Measurements from ENCODE around the gene HOMER2.
"Not testable (repeated sequence)": the region's sequence is repeated elsewhere in the genome, so short reads cannot be mapped to it uniquely, and the experiment has no call there.

DNA sequence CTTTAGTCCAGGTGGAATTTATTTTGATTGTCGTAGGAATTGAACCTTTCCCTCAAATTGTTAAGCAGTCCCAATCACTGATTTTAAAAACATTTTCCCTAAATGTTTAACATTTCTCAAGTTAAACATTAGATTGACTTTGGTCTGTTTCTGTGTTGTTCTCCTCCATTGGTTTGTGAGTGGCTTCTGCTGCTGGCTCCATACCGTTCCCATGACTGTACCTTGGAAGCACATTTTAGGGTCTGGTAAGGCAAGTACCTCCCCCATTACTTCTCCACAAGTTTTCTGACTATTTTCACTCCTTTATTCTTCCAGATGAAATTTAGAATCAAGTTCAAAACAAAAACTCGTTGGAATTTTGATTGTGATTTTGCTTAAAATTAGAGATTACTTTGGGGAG is 131.1 kb downstream of the HOMER2 start:
- TF ChIP-seq, protein P1, sequence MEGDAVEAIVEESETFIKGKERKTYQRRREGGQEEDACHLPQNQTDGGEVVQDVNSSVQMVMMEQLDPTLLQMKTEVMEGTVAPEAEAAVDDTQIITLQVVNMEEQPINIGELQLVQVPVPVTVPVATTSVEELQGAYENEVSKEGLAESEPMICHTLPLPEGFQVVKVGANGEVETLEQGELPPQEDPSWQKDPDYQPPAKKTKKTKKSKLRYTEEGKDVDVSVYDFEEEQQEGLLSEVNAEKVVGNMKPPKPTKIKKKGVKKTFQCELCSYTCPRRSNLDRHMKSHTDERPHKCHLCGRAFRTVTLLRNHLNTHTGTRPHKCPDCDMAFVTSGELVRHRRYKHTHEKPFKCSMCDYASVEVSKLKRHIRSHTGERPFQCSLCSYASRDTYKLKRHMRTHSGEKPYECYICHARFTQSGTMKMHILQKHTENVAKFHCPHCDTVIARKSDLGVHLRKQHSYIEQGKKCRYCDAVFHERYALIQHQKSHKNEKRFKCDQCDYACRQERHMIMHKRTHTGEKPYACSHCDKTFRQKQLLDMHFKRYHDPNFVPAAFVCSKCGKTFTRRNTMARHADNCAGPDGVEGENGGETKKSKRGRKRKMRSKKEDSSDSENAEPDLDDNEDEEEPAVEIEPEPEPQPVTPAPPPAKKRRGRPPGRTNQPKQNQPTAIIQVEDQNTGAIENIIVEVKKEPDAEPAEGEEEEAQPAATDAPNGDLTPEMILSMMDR (IDR thresholded peaks at IDR 0.05): not testable (repeated sequence)
- TF ChIP-seq ZFX (IDR thresholded peaks at IDR 0.05; ENCODE audit: borderline replicate concordance): not testable (repeated sequence)
